GM18508 (cell line): ENCODE data around the gene RUNX1.

Experiments
- ATAC-seq: cut with Tn5 transposase; IDR thresholded peaks from one replicate; pipeline ENCODE4 v1.9.1; 2021; ENCODE audit warnings: moderate number of reproducible peaks; ENCODE audit not compliant: insufficient read depth, unreplicated experiment

Gene RUNX1

DNA sequence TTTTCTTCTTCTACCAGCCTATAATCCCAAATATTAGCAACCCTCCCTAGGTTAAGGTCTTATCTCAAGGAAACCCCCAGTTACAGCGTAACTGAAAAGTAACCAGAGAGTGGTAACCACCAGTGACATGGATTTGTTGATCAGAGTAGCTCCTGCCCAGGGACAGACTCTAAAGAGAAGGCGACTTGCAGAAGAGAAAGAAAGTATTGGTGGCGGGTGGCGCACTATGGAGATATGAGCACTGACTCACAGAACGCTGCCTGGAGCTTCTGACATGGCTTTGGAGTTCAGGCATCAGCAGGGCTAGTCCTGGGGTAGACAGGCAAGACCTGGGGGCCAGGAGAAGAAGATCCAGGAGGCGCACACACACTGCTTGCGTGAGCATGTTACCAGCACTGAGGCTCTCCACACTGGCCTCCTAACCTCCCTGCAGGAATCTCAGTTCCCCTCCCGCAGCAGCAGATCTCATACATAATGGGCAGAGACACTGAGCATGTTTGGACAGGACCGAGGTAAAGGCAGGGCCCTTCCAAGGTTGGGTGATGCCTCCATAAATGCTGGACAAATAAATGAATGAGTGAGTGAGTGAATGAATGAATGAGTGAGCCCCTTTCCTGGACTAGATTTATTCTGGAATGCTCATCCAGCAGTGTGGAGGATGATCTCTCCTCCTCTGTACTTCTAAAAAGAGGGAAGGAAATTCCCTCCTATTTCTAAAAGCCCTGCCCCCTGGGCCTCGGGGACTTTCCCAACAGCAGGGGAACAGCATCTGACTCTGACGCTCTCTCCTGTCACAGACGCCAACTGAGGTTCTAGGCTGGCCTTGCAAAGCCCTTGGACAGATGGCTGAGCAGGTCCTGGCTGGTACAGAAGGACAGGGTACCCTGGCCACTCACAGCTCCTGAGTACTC, 204.8 kb downstream of the RUNX1 start:
- no peak for ATAC-seq

DNA sequence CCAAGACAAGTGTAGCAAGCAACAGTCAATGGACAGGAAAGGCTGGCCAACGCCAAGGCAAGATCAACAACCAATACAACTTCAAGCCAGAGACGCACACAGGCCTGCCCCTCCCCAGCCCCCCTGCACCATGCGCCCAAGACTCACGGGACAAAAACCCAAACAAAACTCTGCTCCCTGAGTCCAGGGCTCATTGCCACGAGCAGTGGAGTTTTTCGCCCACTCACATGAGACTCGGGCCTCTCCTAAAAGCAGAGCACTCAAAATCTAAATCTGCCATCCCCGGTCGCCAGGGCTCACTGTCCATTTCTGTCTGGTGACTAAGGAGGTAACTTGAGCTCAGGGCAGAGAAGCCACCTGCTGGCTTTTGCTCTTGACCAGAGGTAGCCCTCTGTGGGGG, 205.5 kb downstream of the RUNX1 start:
- no peak for ATAC-seq

DNA sequence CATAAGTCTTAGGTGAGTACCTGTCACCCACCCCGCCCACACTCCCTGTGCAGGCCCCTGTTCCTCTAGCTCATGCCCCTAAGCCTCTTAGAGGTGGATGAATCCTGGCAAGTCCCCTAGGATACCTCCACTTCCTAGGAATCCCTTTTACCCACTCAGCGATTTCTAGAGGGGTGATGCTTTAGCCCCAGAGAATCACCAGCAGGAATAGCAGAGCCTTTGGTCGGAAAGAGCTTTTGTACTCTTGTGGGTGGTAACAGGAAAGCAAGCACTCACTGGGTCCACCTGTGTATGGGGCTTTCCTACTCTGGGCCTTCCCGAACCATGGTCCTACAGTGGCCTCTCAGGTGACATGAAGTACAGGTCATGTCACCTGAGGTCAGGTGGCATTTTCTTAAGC, 207.9 kb downstream of the RUNX1 start:
- ATAC-seq = no peak

DNA sequence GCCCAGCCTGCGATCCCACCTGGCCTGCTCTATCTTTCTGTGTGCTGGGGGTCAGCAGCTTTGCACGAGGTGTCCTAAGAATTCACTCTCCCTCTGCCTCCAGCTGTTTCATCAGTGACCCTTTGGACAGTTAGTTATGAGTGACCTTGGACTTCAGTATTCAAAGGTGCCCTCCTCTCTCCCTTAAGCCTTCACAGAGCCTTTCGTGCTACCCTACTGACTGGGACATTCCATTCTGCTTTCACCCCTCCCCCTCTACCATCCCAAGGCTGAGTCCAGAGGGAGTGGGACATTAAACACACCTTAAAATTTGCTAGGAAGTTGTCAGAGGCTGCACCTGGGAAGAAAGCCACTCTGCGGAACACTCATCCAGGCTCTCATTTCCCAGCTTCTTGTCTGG, 208.4 kb downstream of the RUNX1 start:
- ATAC-seq = no peak

DNA sequence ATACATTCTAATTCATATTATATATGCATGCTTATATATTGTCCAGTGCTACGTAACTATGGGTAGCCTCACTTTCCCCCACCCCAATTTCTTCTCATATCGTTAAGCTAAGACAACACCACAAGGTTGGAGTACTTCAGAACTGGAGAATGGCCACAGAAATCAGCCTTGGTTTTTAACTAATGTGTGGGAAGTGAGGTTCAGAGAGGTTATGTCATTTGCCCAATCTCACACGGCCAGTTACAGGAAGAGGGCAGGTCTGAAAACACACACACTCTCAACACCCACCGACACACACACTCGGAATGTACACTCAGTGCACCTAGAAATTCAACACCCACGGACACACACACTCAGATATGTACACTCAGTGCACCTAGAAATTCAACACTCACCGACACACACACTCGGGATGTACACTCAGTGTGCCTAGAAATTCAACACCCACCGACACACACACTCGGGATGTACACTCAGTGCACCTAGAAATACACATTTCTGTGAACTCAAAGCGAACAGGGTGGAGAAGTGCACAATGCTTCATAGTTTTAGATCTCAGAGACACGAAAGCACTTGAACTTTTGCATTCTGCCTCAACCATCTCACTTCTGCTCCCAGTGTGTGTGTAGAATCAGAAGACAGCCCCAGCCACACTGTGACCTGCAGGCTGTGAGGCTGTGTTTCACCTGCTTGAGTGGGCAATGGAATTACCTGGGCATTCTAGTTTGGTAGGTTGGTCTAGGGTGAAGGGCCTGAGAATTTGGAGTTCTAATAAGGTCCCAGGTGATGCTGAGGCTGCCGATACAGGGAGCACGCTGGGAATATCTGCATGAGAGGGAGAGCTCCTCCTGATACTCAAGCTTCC, 209.9 kb downstream of the RUNX1 start:
- no peak for ATAC-seq

DNA sequence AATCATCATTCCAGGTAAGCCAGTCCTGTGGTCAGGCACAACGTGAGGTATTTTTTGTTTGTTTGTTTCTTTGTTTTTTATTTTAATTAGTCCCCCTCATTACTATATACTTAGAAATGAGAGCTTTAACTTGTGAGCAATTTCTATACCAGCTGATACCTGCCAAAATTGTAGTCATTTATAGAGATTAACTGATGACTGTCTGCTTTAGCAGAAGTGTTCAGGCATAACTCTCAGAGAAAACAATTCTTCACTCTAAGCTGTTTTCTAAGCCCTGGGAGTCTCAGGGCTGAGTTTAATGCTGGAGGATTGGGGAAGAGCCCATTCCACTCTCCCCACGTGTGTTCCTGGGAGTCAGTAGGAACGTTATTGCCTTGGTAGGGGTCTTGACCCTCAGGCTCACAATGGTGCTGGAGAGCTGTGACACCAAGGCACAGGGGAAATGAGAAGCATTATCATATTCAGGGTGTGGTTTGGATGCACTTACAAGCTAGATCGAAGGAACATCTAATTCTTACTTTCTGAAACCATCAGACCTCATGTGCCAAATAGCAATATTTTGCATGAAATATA, 212.1 kb downstream of the RUNX1 start:
- no peak for ATAC-seq

DNA sequence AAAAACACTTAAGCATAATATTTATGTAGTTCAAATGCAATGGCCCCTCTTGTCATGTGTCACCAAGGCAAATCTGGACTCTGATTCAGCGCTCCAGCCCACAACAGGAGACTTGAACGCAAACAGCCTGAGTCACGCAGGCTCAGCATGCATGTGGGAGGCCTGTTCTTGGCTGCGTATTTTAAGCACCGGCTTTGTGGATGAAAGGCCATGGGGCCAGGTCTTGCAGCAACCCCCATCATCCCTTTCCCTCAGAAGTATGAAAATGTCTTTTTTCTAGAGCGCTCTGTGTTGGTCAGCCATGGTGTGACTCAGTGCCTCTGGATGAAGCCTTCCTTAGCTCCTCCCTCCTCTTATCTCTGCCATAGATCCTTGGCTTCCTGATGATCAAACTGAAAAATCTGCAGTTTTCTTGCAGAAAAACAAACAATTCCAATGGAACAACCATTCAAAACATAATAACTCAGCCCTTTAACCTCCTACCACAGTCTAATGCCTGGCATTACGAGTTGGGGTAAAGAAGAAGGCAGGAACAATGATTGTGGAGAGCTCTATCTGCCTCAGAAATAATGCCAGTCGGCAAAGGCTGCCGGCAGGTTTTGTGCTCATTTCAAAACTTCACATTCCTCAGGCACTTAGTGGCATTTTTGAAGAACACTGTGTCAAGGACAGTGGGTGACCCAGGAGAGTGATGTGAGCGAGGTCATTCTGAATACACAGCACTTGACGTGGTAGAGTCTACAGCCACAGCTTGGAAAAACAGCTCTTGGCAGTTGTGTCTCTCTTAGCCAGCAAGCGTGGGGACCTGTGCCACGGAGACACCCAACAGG, 212.8 kb downstream of the RUNX1 start:
- no peak for ATAC-seq

DNA sequence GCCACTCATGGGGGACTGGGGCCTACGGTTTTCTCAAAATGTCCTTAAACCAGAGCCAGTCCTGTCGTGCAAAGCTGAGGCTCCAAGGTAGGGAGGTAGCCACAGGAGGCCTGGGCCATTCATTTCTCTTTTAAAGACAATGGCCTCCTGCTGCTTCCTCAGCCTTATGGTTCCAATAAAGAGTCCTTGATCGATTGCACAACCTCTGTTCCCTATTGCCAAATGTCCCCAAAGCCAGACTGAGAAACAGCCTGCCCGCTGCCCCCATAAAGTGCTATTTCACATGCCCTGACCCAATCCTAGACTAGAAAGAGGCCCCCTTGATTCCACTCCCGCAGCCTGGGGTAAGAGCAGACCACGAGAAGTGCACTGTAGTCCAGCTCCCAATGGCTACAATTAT, 213.6 kb downstream of the RUNX1 start:
- ATAC-seq = no peak

DNA sequence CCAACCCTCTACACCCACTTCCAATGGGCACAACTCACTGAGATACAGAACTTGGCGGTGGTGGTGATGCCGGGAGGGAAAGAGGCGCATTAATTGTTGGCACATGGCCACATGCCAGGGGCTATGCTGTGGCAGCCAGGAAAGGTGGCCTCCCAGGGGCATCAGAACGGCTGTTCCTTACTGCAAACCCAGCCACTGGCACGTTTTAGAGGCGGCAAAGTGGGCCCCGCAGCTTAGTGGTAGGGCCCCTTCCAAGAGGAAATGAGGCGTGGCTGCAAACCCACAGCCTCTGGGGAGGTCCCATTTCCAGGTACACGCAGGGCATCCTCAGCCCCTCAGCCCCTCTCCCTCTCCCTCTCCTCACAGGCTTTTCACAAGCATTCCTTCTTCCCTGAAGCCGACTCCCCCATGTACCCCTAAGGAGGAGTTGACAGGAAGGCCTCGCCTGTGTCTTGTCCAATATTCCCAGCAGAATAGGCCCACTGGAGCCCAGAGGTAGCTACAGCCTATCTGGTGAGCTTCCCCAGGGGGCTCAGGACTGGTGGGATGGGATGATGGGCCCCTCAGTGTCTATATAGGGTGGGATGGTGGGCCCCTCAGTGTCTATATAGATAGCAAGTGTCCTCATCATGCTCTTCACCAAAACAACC, 214.1 kb downstream of the RUNX1 start:
- no peak for ATAC-seq

DNA sequence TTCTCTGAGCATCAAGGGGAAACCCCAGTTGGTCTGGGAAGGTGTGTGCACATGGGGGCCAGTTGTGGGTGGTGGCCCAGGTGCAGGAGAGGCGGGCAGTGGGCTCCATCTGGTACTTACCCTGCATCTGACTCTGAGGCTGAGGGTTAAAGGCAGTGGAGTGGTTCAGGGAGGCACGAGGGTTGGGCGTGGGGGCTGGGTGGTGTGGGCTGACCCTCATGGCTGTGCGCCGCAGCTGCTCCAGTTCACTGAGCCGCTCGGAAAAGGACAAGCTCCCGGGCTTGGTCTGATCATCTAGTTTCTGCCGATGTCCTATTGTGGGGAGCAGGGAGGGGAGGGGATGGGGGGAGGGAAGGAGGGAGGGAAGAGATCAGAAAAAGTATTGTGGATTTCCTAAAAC, 214.8 kb downstream of the RUNX1 start:
- no peak for ATAC-seq

DNA sequence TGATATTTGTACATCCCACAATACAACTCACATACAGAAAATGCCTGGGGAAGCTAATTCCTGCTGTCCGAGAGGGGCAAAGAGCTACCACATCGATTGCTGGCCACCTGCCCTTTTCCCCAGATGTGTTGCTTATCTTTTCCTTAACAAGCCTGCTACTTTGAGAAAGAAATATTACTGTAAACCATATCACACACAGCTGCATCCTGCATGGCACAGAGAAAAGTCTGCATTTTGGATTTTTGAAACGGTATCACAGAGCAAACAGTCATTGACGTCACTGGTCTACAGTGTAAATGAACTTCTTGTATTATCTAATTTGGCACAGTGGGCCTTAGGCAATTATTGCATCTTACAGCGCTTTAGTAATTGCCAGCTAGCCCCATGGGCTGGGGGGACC, 215.6 kb downstream of the RUNX1 start:
- ATAC-seq = no peak

DNA sequence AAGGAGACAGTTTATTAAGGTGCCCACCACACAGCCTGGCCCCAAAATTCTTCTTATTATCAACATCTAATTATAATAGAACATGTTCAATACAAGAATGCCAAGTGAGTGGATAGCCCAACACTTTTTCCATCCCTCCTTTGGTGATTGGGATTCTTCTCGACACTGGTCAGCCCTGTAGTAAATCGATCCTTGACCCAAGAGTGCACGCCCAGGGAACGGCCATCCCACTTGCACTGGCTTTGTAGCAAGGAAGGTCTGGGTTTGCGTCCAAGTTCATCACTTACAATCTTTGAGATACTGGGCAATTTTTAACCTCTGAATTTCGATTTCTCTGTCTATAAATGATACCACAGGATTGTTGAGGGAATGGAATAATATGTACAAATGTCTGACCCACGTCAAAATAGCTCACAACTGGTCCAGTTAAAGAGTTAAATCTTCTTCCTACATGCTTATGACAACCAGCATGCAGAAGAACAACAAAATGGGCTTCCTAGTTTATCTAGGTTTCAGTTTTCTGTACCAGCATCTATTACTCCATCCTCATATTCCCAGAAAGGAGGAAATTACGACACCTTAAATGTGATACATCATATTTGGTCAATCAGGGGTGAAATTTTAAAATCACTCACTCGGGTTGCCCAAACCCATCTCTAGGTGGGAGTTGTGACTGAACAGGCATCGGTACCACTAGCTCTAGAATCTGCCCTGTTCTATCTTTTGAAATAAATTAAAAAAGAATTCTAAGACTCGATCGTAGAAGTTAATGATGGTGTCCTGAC, 218.5 kb downstream of the RUNX1 start:
- ATAC-seq = no peak

DNA sequence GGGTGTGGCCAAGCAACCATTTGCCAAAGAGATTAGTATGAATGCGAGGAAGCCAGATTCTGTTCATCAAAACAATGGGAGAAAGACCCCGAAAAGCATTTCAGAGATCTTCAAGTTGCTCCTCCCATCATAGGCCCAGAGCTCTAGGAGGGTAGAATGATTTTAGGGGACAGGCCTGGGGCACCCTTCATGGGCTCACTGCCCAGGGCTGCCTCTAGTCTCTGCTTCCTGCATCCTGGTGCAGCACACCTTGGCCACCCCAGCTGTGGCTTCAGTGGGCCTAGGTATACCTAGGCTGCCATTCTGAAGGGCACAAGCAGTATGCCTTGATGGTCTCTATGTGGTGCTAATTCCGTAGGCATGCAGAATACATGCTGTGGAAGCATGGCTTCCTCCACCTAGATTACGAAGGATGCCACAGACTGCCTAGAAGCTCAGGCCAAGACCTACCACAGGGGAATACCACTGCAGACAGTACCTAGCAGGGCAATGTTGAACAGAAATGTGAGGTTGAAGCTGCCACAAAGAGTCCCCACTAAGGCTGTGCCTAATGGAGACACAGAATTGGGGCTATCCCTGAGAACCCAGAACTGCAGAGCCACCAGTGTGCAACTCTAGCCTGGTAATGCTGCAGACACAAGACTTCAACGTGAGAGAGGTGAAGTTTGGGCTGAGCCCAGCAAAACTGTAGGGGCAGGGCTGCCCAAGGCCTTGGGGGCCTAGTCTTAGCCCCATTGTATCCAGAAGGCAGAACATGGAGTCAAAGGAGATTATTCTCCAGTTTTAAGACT, 221.5 kb downstream of the RUNX1 start:
- no peak for ATAC-seq

DNA sequence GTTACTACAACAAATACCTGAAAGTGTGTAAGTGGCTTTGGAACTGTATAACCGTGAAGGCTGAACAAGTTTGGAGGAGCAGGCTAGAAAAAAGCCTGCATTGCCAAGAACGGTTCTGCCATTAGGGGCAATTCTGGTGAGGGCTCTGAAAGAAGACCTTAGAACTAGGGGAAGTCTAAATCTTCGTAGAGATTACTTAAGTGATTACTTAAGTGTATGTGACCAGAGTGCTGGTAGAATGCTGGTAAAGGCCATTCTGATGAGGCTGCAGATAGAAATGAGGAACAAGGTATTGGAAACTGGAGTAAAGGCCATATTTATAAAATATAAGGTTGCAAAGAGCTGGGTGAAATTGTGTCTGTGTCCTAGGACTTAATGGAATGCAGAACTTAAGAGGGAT, 222.3 kb downstream of the RUNX1 start:
- ATAC-seq = no peak

DNA sequence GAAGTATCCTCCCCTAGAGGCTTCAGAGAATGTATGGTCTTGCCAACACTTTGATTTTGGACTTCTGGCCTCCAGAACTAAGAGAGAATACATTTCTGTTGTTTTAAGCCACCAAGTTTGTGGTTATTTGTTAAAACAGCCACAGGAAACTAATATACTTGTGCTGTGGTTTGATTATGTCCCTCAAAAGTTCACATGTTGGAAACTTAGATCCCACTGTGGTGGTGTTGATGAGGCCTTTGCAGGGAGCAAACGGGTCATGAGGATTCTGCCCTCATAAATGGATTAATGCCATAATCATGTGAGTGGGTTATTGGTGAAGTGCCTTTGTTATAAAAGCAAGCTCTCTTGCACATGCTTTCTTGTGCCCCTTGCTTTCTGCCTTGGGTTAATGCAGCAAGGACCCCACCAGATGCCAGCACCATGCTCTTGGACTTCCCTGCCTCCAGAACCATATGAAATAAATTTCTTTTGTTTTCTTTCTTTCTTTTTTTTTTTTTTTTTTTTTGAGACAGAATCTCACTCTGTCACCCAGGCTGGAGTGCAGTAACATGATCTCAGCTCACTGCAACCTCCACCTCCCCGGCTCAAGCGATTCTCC, 223.1 kb downstream of the RUNX1 start:
- ATAC-seq = no peak

DNA sequence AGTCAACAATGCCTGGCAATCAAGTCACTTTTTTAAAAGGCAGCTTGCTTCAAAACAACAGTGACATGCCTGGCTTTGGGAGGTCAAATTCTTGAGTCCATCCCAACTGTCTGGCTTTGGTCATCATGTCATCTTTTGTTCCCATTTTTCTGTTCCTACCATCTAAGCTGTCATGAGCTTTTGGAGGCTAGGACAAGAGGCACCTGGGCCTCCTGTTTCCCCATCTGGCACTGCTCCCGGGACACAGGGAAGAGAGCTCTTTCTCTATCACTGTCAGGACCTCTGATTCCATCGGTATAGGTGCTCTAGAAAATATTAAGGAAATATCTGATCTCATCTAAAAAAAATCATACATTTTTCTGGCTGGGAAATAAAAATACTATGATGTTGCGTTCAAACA, 224.0 kb downstream of the RUNX1 start:
- ATAC-seq = no peak

DNA sequence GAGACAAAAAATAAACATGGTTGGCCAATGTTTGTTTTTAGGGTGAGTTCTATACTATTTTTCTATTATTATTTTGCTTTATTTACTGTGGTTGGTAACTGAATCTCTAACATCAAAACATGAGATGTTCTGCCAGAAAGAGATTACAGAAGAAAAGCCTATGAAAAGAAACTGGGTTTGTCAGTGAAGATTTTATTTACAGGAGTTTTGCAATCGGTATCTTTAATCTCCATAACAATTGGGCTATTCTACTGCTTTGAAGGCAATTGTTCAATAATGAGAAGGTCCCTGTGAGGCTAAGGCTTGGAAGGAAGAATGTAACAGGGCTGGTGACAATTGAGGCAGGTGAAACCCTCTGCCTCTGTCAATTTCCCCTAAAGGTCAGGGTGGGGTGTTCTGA, 224.8 kb downstream of the RUNX1 start:
- ATAC-seq = no peak

DNA sequence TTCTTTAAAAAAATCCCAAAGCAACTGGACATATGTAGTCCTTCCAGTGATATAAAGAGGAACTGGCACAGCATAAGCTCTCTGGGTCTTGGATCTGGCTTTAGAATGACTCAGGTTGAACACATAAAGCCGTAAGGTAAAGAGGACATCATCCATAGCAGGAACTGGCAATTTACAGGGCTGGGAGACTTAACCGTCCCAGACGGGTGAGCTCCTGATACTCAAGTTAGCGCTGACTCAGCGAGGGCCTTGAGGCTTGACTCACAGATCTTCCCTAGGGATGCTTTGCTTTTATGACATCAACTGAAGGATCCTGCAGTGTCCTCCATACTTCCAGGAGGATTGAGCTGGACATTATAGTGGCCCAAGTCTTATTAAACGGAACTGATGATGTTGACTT, 226.2 kb downstream of the RUNX1 start:
- ATAC-seq = no peak
